BE2C (cell line): ENCODE results near the gene IGF2BP1.
"Not testable (repeated sequence)": the region's sequence is repeated elsewhere in the genome, so short reads cannot be mapped to it uniquely, and the experiment has no call there.

Source experiments
- DNase-seq: peaks from one replicate; pipeline ENCODE4 v3.0.0-alpha.2; 2020
- H3K27me3 ChIP-seq: fragments of 250-450 bp; sonication (Bioruptor Pico); 2 replicates; pipeline ENCODE4 v1.5.1; 2020; ENCODE audit warnings: mild to moderate bottlenecking
- H3K36me3 ChIP-seq: fragments of 250-450 bp; sonication (Bioruptor Pico); 2 replicates; pipeline ENCODE4 v1.5.1; 2020; ENCODE audit warnings: mild to moderate bottlenecking
- H3K4me1 ChIP-seq: fragments of 250-450 bp; sonication (Bioruptor Pico); 2 replicates; pipeline ENCODE4 v1.5.1; 2020
- H3K4me3 ChIP-seq: 2 replicates; pipeline ENCODE4 v1.5.1; 2011; ENCODE audit warnings: low read depth, low read length
- H3K9me3 ChIP-seq: fragments of 250-450 bp; sonication (Bioruptor Pico); 2 replicates; pipeline ENCODE4 v1.5.1; 2020
- CTCF ChIP-seq: IDR thresholded peaks from 2 replicates; pipeline ENCODE4 v1.5.1; 2012; ENCODE audit warnings: mild to moderate bottlenecking, low read depth, low read length

Gene IGF2BP1

GRCh38 chr17:49038138-49038537 lies 41.0 kb downstream of the IGF2BP1 start:
- no peaks in the 10 kb centered on the region for H3K4me1 ChIP-seq
- no peak for TF ChIP-seq CTCF
- DNase-seq = no peak
- H3K9me3 ChIP-seq = no peaks in the 10 kb centered on the region
- peaks cover 15% of the 10 kb centered on the region; the same call in 1 of the 2 replicates for H3K27me3 ChIP-seq
- H3K4me3 ChIP-seq = no peak overlapping the region
- peaks cover 40% of the 10 kb centered on the region for H3K36me3 ChIP-seq

DNA sequence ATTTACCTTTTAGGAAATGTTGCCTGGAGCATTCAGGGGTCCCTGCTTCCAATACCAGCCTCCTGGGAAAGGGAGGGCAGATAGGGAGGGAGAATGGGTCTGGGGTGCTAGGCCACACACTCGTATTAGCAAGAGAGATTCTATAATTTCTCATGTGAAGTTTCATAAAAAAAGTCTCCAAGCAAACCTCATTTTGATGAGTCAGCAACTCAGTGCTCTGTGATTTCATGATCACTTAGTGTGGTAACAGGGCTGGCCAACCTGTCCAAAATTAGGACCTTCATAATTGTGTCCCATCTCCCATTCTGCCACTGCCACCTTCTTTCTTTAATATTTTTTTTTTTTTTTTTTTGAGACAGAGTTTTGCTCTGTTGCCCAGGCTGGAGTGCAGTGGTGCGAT lies 41.4 kb downstream of the IGF2BP1 start:
- peaks cover 42% of the 10 kb centered on the region for H3K36me3 ChIP-seq
- TF ChIP-seq CTCF = no peak
- no peaks in the 10 kb centered on the region for H3K9me3 ChIP-seq
- no peaks in the 10 kb centered on the region for H3K4me1 ChIP-seq
- peaks cover 15% of the 10 kb centered on the region; the same call in 1 of the 2 replicates for H3K27me3 ChIP-seq
- no peak for DNase-seq
- no peak overlapping the region for H3K4me3 ChIP-seq

- H3K9me3 ChIP-seq, H3K4me3 ChIP-seq, H3K4me1 ChIP-seq, DNase-seq: not testable (repeated sequence)
- Histone ChIP-seq H3K36me3 (peaks cover 51% of the 10 kb centered on the region), H3K27me3 (peaks cover 15% of the 10 kb centered on the region; the same call in 1 of the 2 replicates)
Measured at GRCh38 chr17:49039518-49039917, 42.3 kb downstream of the IGF2BP1 start.

- peaks cover 59% of the 10 kb centered on the region for H3K36me3 ChIP-seq
- no peaks in the 10 kb centered on the region for H3K9me3 ChIP-seq
- DNase-seq = no peak
- H3K27me3 ChIP-seq = peaks cover 15% of the 10 kb centered on the region; the same call in 1 of the 2 replicates
- no peak for TF ChIP-seq CTCF
- no peak overlapping the region for H3K4me3 ChIP-seq
- H3K4me1 ChIP-seq = no peaks in the 10 kb centered on the region
Measured at GRCh38 chr17:49041527-49041926, 44.3 kb downstream of the IGF2BP1 start.

- no peak for DNase-seq
Measured at GRCh38 chr17:49045376-49045775, 48.2 kb downstream of the IGF2BP1 start.

GRCh38 chr17:49046912-49047311 lies 49.7 kb downstream of the IGF2BP1 start:
- H3K9me3 ChIP-seq = no peaks in the 10 kb centered on the region
- DNase-seq = no peak
- H3K27me3 ChIP-seq = peaks cover 5% of the 10 kb centered on the region; the same call in 1 of the 2 replicates
- TF ChIP-seq CTCF = no peak
- no peak overlapping the region for H3K4me3 ChIP-seq
- no peaks in the 10 kb centered on the region for H3K4me1 ChIP-seq
- H3K36me3 ChIP-seq = peaks cover 58% of the 10 kb centered on the region

More at GRCh38 chr17:49045376-49045775, 48.2 kb downstream of the IGF2BP1 start:
- Histone ChIP-seq H3K9me3 (no peaks in the 10 kb centered on the region), H3K4me1 (no peaks in the 10 kb centered on the region), H3K27me3 (peaks cover 11% of the 10 kb centered on the region; the same call in 1 of the 2 replicates), H3K36me3 (peaks cover 61% of the 10 kb centered on the region), H3K4me3 (no peak overlapping the region)
- TF ChIP-seq CTCF = no peak

DNA sequence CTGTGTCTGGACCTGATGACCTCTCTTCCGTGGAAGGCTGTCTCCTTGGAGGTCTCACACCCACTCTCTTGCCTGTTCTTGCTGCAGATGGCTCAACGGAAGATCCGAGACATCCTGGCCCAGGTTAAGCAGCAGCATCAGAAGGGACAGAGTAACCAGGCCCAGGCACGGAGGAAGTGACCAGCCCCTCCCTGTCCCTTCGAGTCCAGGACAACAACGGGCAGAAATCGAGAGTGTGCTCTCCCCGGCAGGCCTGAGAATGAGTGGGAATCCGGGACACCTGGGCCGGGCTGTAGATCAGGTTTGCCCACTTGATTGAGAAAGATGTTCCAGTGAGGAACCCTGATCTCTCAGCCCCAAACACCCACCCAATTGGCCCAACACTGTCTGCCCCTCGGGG lies 52.1 kb downstream of the IGF2BP1 start:
- Histone ChIP-seq H3K4me3 (no peak overlapping the region), H3K27me3 (peaks cover 5% of the 10 kb centered on the region), H3K9me3 (no peaks in the 10 kb centered on the region), H3K36me3 (peaks cover 41% of the 10 kb centered on the region), H3K4me1 (no peaks in the 10 kb centered on the region)
- DNase-seq = no peak
- no peak for TF ChIP-seq CTCF
